Activated T-helper 1 cell treated with Interleukin-2 at 50 U/mL for 16 hours (primary cell): Measurements from ENCODE around the gene PRRX1.

Experiments
- DNase-seq: peaks from one replicate; pipeline ENCODE4 v3.0.0-alpha.2; 2020; ENCODE audit warnings: low read depth

PRRX1 gene

GRCh38 chr1:170664828-170665612 lies 1.1 kb downstream of the PRRX1 start:
- DNase-seq: no peak

- DNase-seq: no peak
Observed at GRCh38 chr1:170665629-170666028, 1.7 kb downstream of the PRRX1 start.

- DNase-seq: no peak
Observed at GRCh38 chr1:170666541-170667254, 2.8 kb downstream of the PRRX1 start.

- DNase-seq: no peak
Observed at GRCh38 chr1:170668209-170669106, 4.5 kb downstream of the PRRX1 start.

GRCh38 chr1:170669107-170669445 lies 5.1 kb downstream of the PRRX1 start:
- no peak for DNase-seq

GRCh38 chr1:170669586-170670530 lies 5.9 kb downstream of the PRRX1 start:
- DNase-seq: no peak

- DNase-seq: no peak
Observed at GRCh38 chr1:170670802-170671628, 7.1 kb downstream of the PRRX1 start.

- no peak for DNase-seq
Observed at GRCh38 chr1:170671629-170671963, 7.7 kb downstream of the PRRX1 start.

- DNase-seq: no peak
Observed at GRCh38 chr1:170672316-170672715, 8.4 kb downstream of the PRRX1 start.

- DNase-seq: no peak
Observed at GRCh38 chr1:170674239-170674638, 10.3 kb downstream of the PRRX1 start.

- no peak for DNase-seq
Observed at GRCh38 chr1:170674986-170675385, 11.1 kb downstream of the PRRX1 start.

GRCh38 chr1:170675865-170676264 lies 11.9 kb downstream of the PRRX1 start:
- no peak for DNase-seq

- DNase-seq: no peak
Observed at GRCh38 chr1:170676628-170677027, 12.7 kb downstream of the PRRX1 start.

- no peak for DNase-seq
Observed at GRCh38 chr1:170678027-170678600, 14.2 kb downstream of the PRRX1 start.

GRCh38 chr1:170680428-170680827 lies 16.5 kb downstream of the PRRX1 start:
- DNase-seq: no peak

GRCh38 chr1:170682169-170682568 lies 18.2 kb downstream of the PRRX1 start:
- DNase-seq: no peak

- no peak for DNase-seq
Observed at GRCh38 chr1:170682809-170683208, 18.9 kb downstream of the PRRX1 start.

- no peak for DNase-seq
Observed at GRCh38 chr1:170685166-170685565, 21.2 kb downstream of the PRRX1 start.

GRCh38 chr1:170686291-170686690 lies 22.4 kb downstream of the PRRX1 start:
- DNase-seq: no peak

- DNase-seq: no peak
Observed at GRCh38 chr1:170687621-170688020, 23.7 kb downstream of the PRRX1 start.
